GM18517 (cell line): ENCODE measurements around the gene CCSAP.
"Not testable (repeated sequence)": the region's sequence is repeated elsewhere in the genome, so short reads cannot be mapped to it uniquely, and the experiment has no call there.

Experiments
- ATAC-seq: cut with Tn5 transposase; IDR thresholded peaks from one replicate; pipeline ENCODE4 v1.9.1; 2021; ENCODE audit warnings: mild to moderate bottlenecking, moderate library complexity; ENCODE audit not compliant: unreplicated experiment

Gene CCSAP

DNA sequence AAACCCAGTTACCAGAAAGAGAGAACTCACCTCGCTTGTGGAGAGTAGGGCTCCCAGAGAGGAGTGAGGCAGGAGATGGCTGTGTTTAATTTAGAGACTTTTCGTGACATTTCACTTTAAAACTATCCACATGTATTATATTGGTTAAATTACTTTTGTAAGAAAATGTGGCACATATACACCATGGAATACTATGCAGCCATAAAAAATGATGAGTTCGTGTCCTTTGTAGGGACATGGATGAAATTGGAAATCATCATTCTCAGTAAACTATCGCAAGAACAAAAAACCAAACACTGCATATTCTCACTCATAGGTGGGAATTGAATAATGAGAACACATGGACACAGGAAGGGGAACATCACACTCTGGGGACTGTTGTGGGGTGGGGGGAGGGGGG, 51.2 kb downstream of the CCSAP start:
- not testable (repeated sequence) for ATAC-seq

GRCh38 chr1:229288516-229288915, 54.3 kb downstream of the CCSAP start:
- no peak for ATAC-seq

- ATAC-seq: no peak
Observed at GRCh38 chr1:229287267-229287666, 55.6 kb downstream of the CCSAP start.

DNA sequence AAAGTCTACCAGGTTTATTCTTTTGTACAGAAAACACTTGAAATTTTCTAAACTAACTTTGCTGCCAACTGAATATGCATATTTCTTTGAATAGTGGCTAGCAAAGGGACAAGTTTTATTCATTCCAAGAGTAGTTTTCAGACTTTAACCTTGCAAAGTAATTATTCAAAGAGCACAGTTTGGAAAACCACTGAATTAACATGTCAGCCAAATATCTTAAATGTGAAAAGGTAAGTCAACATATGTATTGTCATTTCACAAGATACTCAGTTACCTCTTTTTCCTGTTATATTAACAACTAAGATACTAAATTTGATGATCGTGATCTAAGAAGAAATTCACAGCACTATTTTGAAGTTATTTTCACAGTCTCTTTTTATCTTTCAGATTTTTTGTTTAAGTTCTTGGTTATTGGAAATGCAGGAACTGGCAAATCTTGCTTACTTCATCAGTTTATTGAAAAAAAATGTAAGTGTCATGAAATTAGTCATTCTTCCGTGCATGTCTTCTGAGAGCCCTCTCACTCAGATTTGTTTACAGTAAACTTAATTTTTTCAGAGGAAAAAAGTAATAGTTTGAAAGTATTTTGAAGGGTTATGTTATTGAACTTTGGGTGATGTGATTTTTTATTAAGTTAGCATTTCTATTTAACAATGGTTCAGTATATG, 56.6 kb downstream of the CCSAP start:
- ATAC-seq: no peak

- ATAC-seq: no peak
Observed at GRCh38 chr1:229285440-229285839, 57.4 kb downstream of the CCSAP start.

DNA sequence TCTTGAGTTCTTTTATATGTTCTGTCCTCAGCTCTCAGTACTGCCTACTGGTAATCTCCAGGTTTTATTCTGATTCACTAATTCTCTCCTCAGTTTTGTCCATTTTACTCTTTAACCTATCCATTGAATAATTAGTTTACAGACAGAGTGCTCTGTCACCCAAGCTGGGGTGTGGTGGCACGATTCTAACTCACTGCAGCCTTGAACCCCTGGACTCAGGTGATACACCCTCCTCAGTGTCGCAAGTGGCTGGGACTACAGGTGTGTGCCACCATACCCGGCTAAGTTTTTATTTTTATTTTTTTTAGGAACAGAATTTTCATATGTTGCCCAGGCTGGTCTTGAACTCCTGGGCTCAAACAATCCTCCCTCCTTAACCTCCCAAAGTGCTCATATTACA, 58.0 kb downstream of the CCSAP start:
- ATAC-seq: no peak

- ATAC-seq: no peak
Observed at GRCh38 chr1:229283183-229283611, 59.6 kb downstream of the CCSAP start.

GRCh38 chr1:229282295-229282823, 60.5 kb downstream of the CCSAP start:
- no peak for ATAC-seq

DNA sequence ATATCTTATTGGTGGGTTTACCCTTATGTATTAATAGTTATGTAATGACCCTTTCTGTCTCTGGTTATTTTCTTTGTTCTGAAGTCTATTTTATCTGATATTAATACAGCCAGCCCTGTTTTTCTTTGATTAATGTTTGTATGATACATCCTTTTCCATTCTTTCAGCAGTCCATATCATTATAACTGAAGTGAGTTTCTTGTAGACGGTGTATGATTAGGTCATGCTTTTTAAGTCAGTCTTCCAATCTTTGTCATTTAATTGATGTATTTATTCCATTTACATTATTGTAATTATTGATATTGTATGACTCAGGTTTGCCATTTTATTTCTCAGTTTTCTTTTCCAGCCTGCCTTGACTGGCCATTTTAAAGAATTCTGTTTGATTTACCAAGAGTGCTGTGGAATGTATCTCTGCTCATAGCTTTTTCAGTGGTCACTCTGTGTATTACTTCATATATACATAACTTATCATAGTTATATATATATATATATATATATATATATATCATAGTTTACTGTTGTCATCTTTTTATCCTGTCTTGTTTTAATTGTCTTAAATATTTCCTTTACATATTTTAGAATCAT, 61.4 kb downstream of the CCSAP start:
- ATAC-seq: no peak

- ATAC-seq: no peak
Observed at GRCh38 chr1:229280921-229281320, 61.9 kb downstream of the CCSAP start.

GRCh38 chr1:229280037-229280828, 62.6 kb downstream of the CCSAP start:
- no peak for ATAC-seq

- ATAC-seq: no peak
Observed at GRCh38 chr1:229279242-229279641, 63.6 kb downstream of the CCSAP start.

DNA sequence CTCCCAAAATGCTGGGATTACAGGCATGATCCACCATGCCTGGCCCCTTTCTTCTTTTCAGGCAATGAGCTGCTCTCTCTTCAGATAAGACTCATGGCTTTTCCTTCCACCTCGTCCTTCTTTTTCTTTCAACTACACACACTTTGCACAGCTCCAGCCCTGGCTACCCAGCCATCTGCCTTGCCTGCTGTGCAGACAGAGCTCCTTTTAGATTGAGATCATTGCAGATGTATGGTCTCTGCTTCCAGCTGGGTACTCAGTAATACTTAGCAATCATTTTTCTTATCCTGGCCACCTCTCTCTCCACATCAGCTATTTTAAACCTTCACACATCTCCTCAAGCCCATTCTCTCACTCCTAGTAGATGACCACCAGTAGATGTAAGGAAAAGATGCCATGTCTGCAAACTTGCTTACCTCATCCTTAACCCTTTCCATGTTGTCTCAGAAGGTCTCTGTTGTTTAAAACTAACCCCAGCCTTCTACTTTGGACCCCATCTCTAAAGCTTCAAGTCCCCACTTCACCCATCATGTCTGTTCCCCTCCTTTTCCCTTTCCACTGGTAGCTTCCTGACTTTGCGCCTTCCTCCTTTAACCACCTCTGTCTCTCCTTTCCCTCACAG, 64.6 kb downstream of the CCSAP start:
- ATAC-seq: no peak

DNA sequence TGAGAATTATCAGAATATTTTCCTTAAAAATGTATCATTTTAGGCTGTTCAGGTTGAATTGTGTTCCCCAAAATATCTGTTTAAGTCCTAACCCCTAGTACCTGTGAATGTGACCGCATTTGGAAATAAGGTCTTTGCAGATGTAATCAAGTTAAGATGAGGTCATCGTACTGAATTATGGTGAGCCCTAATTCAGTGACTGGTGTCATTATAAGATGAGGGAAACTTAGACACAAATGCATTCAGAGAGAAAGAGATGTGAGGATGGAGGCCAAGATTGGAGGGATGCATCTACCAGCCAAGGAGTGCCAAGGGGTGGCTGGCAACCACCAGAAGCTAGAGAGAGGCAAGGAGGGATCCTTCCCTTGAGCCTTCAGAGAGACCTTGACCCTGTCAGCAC, 67.8 kb downstream of the CCSAP start:
- no peak for ATAC-seq

DNA sequence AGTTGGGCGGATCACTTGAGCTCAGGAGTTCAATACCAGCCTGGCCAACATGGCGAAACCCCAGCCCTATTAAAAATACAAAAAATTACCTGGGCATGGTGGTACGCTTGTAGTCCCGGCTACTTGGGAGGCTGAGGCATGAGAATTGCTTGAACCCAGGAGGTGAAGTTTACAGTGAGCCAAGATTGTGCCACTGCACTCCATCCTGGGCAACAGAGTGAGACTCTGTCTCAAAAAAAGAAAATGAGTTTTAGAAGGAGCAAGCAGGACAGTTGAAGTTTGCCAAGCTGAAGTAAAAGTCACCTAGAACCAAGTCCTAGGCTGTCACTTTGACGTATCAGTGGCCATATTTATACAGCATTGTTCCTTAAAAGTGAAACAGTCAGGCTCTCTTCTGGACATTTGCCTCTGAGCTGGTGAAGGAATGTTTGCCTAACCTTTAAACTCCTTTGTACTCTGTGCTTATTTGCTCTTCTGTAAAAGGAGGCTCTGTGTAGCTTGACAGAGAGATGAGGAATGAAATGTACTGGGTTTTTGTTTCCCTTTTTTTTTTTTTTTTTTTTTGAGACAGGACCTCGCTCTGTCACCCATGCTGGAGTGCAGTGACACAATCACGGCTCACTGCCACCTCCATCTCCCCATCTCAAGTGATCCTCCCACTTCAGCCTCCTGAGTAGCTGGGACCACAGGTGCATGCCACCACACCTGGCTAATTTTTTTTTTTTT, 69.2 kb downstream of the CCSAP start:
- ATAC-seq: no peak

DNA sequence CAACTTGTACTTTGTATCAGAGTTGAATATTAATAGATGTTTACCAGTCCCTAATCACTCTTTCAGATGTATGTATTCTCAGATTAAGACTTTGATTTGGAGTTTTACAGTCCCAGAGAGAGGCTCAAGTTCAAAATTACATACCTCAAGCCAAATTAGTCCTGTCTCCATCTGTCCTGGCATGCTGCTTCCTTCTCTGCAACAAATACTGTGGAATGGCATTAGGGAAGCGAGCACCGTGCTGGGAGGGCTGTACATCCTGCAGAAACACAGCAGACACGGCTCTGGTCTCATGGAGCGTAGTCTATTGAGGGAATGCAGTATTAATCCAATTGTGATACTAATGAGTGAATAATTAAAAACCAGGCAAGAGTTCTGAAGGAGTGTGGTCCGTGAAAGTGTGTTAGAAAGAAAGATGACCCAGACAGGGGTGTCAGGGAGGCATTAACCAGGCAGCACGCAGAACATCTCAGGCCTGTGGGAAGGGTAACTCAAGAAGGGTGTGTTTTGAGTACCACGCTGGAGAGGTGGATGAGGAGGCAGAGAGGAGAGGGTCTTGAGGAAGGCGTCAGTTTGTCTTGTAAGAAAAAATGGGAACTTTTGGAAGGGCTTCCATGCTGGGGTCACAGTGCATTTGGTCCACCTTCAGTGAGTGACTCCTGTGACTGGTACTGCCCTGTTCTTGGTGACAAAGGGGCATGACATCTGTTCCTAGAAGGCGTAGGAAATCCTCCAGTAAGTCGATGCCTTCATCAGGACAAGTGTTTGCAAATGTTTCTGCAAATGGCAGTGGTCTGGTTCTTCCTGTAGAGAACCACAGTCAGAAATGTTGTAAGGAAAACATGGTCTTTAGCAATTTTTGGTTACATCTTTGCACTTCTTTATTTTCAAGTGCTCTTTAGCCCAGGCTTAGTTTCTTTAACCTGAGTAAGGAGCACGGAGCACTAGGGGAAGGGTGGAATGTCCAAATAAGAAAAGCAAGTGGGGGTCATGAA, 70.4 kb downstream of the CCSAP start:
- ATAC-seq: no peak

- ATAC-seq: peak; percentile 39
Observed at GRCh38 chr1:229271448-229272159, 71.2 kb downstream of the CCSAP start.
